ENCODE results near the gene ATF7IP.

The ATF7IP gene

GRCh38 chr12:14505626-14506596, 140.4 kb downstream of the ATF7IP start:
- no peak for DNase-seq (ENCODE audit: low read depth)

- no peak for DNase-seq (ENCODE audit: low read depth)
Measured at GRCh38 chr12:14510574-14510973, 145.1 kb downstream of the ATF7IP start.

GRCh38 chr12:14514154-14514842, 148.8 kb downstream of the ATF7IP start:
- no peak for DNase-seq (ENCODE audit: low read depth)

GRCh38 chr12:14514946-14515345, 149.5 kb downstream of the ATF7IP start:
- no peak for DNase-seq (ENCODE audit: low read depth)

- DNase-seq (ENCODE audit: low read depth): no peak
Measured at GRCh38 chr12:14521822-14522221, 156.3 kb downstream of the ATF7IP start.

GRCh38 chr12:14525964-14526363, 160.5 kb downstream of the ATF7IP start:
- no peak for DNase-seq (ENCODE audit: low read depth)

GRCh38 chr12:14532152-14532551, 166.7 kb downstream of the ATF7IP start:
- no peak for DNase-seq (ENCODE audit: low read depth)

- no peak for DNase-seq (ENCODE audit: low read depth)
Measured at GRCh38 chr12:14537088-14537487, 171.6 kb downstream of the ATF7IP start.

- DNase-seq (ENCODE audit: low read depth): no peak
Measured at GRCh38 chr12:14540801-14541462, 175.4 kb downstream of the ATF7IP start.

GRCh38 chr12:14545144-14546124, 180.0 kb downstream of the ATF7IP start:
- DNase-seq (ENCODE audit: low read depth): no peak

GRCh38 chr12:14547571-14547970, 182.1 kb downstream of the ATF7IP start:
- no peak for DNase-seq (ENCODE audit: low read depth)

GRCh38 chr12:14548609-14549008, 183.1 kb downstream of the ATF7IP start:
- DNase-seq (ENCODE audit: low read depth): no peak
